ENCODE data around the gene SAMD13. TPM values are rescaled to one million over a fixed set of nuclear protein-coding genes. Genes with fewer than 3 reads are reported as not detected.

Gene SAMD13
- total and polyA plus RNA-seq, 4 experiments from 2014 or later = 0.22 TPM; not detected in 3

DNA sequence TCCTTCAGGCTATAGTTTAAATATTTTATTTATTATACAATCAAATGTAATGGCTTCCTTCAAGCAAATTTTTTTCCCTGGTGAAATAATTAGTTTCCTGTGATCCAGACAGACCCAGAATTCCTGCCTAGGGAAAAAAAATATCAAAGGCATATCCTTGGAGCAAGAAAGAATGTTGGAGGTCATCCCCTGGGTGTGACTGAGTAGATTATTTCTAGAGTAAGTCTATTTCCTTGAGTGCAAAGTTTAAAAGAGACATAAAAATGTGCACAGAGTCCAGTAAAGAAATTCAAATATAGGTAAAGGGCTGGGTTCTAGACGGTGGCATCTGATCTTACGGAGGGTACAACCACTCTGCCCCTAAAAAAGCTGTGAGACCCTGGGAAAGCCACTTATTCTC, 32.2 kb upstream of the SAMD13 start:
- CTCF ChIA-PET (ENCODE audit: partially characterized antibody) = no interaction called here
- peaks cover 5 to 11% (median 9%) of the 10 kb centered on the region in 4 donors for H3K4me1 Mint-ChIP-seq
- no peak overlapping the region for H3K4me3 Mint-ChIP-seq
- H3K36me3 Mint-ChIP-seq = no peaks in the 10 kb centered on the region
- no peaks in the 10 kb centered on the region for H3K9me3 ChIP-seq (ENCODE audit: control insufficient read depth in 1 of 2, low read length in 2 of 2)
- intact Hi-C loops (cut with micrococcal nuclease) = no loop called here
- no peaks in the 10 kb centered on the region for H3K27me3 ChIP-seq (ENCODE audit: insufficient read depth, low read length)
- peaks cover 0 to 5% of the 10 kb centered on the region in 2 donors for H3K27me3 Mint-ChIP-seq
- H3K36me3 ChIP-seq (ENCODE audit: insufficient read depth, low read length) = no peaks in the 10 kb centered on the region
- no peak for DNase-seq
- POLR2A ChIA-PET (ENCODE audit: partially characterized antibody) = no interaction called here
- peaks cover 0 to 2% (median 0%) of the 10 kb centered on the region in 8 donors for H3K9me3 Mint-ChIP-seq
- no peak overlapping the region for H3K4me3 ChIP-seq (ENCODE audit: low read length in 2 of 2)
- no peak overlapping the region for H3K27ac ChIP-seq (ENCODE audit: low read depth, low read length)
- peaks cover 7% of the 10 kb centered on the region for H3K4me1 ChIP-seq (ENCODE audit: insufficient read depth, low read length)
- no peak overlapping the region for H3K27ac Mint-ChIP-seq

GRCh38 chr1:84271441-84272151, 29.9 kb upstream of the SAMD13 start:
- H3K9me3 ChIP-seq (ENCODE audit: control insufficient read depth in 1 of 2, low read length in 2 of 2) = no peaks in the 10 kb centered on the region
- Mint-ChIP-seq H3K36me3 (no peaks in the 10 kb centered on the region), H3K4me3 (peak overlapping the region in 6 of 8 donors; percentile 10 to 79 (median 34)), H3K27me3 (peaks cover 0 to 4% of the 10 kb centered on the region in 2 donors), H3K9me3 (peaks cover 0 to 2% (median 0%) of the 10 kb centered on the region in 8 donors), H3K27ac (peak overlapping the region in 3 of 7 donors; percentile 83 to 86 (median 85)), H3K4me1 (peaks cover 5 to 11% (median 9%) of the 10 kb centered on the region in 4 donors)
- intact Hi-C loops (cut with micrococcal nuclease) = no loop called here
- H3K36me3 ChIP-seq (ENCODE audit: insufficient read depth, low read length) = no peaks in the 10 kb centered on the region
- CTCF ChIA-PET (ENCODE audit: partially characterized antibody) = interaction anchor here (1.0 kb wide), 1 partner anchor 128 kb away, joined by 3 read pairs; the partner anchor contains the start of gene PRKACB
- H3K27me3 ChIP-seq (ENCODE audit: insufficient read depth, low read length) = no peaks in the 10 kb centered on the region
- POLR2A ChIA-PET (ENCODE audit: partially characterized antibody) = no interaction called here
- H3K4me1 ChIP-seq (ENCODE audit: insufficient read depth, low read length) = peaks cover 7% of the 10 kb centered on the region
- peak in 1 of 5 donors; percentile 12 for DNase-seq
- H3K27ac ChIP-seq (ENCODE audit: low read depth, low read length) = no peak overlapping the region
- no peak overlapping the region for H3K4me3 ChIP-seq (ENCODE audit: low read length in 2 of 2)

DNA sequence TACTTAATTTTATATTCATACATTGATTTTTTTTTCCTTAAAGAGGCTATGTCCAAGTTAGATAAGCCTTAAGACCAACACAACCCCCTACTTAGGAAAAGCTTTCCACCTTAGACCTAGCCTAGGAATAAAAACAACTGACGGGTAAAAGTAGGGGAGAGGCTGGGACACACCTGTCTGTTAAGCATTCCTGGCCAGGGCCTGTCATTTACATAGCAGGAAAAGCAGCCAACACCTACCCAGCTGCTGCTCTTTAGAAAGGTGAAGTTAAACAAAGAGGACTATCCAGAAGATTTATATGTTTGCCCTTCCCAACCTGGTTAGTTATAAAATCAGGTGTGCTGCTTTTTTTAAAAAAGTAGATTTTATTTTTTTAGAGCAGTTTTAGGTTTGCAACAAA, 29.1 kb upstream of the SAMD13 start:
- Histone ChIP-seq H3K36me3 (ENCODE audit: insufficient read depth, low read length) (no peaks in the 10 kb centered on the region), H3K27me3 (ENCODE audit: insufficient read depth, low read length) (no peaks in the 10 kb centered on the region), H3K4me3 (ENCODE audit: low read length in 2 of 2) (no peak overlapping the region), H3K4me1 (ENCODE audit: insufficient read depth, low read length) (peaks cover 7% of the 10 kb centered on the region), H3K27ac (ENCODE audit: low read depth, low read length) (no peak overlapping the region), H3K9me3 (ENCODE audit: control insufficient read depth in 1 of 2, low read length in 2 of 2) (no peaks in the 10 kb centered on the region)
- Mint-ChIP-seq H3K27me3 (peaks cover 0 to 2% of the 10 kb centered on the region in 2 donors), H3K4me1 (peaks cover 5 to 11% (median 9%) of the 10 kb centered on the region in 4 donors), H3K27ac (peak overlapping the region in 1 of 7 donors; percentile 18), H3K9me3 (peaks cover 0 to 5% (median 0%) of the 10 kb centered on the region in 8 donors), H3K36me3 (no peaks in the 10 kb centered on the region), H3K4me3 (no peak overlapping the region)
- POLR2A ChIA-PET (ENCODE audit: partially characterized antibody) = no interaction called here
- intact Hi-C loops (cut with micrococcal nuclease) = no loop called here
- no peak for DNase-seq
- CTCF ChIA-PET (ENCODE audit: partially characterized antibody) = no interaction called here

GRCh38 chr1:84277343-84278059, 24.0 kb upstream of the SAMD13 start:
- ChIA-PET CTCF (ENCODE audit: partially characterized antibody) (no interaction called here), POLR2A (ENCODE audit: partially characterized antibody) (no interaction called here)
- H3K9me3 Mint-ChIP-seq = peaks cover 0 to 5% (median 0%) of the 10 kb centered on the region in 8 donors
- no peak overlapping the region for H3K27ac Mint-ChIP-seq
- intact Hi-C loops (cut with micrococcal nuclease) = no loop called here
- H3K4me3 Mint-ChIP-seq = no peak overlapping the region
- Histone ChIP-seq H3K27me3 (ENCODE audit: insufficient read depth, low read length) (no peaks in the 10 kb centered on the region), H3K36me3 (ENCODE audit: insufficient read depth, low read length) (no peaks in the 10 kb centered on the region), H3K4me1 (ENCODE audit: insufficient read depth, low read length) (no peaks in the 10 kb centered on the region), H3K9me3 (ENCODE audit: control insufficient read depth in 1 of 2, low read length in 2 of 2) (no peaks in the 10 kb centered on the region), H3K4me3 (ENCODE audit: low read length in 2 of 2) (no peak overlapping the region), H3K27ac (ENCODE audit: low read depth, low read length) (no peak overlapping the region)
- H3K27me3 Mint-ChIP-seq = peaks cover 0 to 4% of the 10 kb centered on the region in 2 donors
- no peak for DNase-seq
- no peaks in the 10 kb centered on the region for H3K4me1 Mint-ChIP-seq
- H3K36me3 Mint-ChIP-seq = no peaks in the 10 kb centered on the region

GRCh38 chr1:84278905-84279304, 22.6 kb upstream of the SAMD13 start:
- Mint-ChIP-seq H3K4me3 (no peak overlapping the region), H3K36me3 (no peaks in the 10 kb centered on the region), H3K27ac (no peak overlapping the region), H3K9me3 (peaks cover 0 to 5% (median 0%) of the 10 kb centered on the region in 8 donors), H3K4me1 (no peaks in the 10 kb centered on the region), H3K27me3 (peaks cover 4 to 5% of the 10 kb centered on the region in 2 donors)
- no peak overlapping the region for H3K4me3 ChIP-seq (ENCODE audit: low read length in 2 of 2)
- H3K27me3 ChIP-seq (ENCODE audit: insufficient read depth, low read length) = no peaks in the 10 kb centered on the region
- H3K9me3 ChIP-seq (ENCODE audit: control insufficient read depth in 1 of 2, low read length in 2 of 2) = no peaks in the 10 kb centered on the region
- H3K27ac ChIP-seq (ENCODE audit: low read depth, low read length) = no peak overlapping the region
- no peaks in the 10 kb centered on the region for H3K36me3 ChIP-seq (ENCODE audit: insufficient read depth, low read length)
- ChIA-PET CTCF (ENCODE audit: partially characterized antibody) (no interaction called here), POLR2A (ENCODE audit: partially characterized antibody) (no interaction called here)
- no peaks in the 10 kb centered on the region for H3K4me1 ChIP-seq (ENCODE audit: insufficient read depth, low read length)
- intact Hi-C loops (cut with micrococcal nuclease) = no loop called here
- no peak for DNase-seq

GRCh38 chr1:84280912-84281311, 20.6 kb upstream of the SAMD13 start:
- DNase-seq = no peak
- H3K27me3 Mint-ChIP-seq = peaks cover 12 to 15% of the 10 kb centered on the region in 2 donors
- no peak overlapping the region for H3K4me3 ChIP-seq (ENCODE audit: low read length in 2 of 2)
- no peak overlapping the region for H3K4me3 Mint-ChIP-seq
- H3K27ac ChIP-seq (ENCODE audit: low read depth, low read length) = no peak overlapping the region
- H3K27ac Mint-ChIP-seq = no peak overlapping the region
- ChIA-PET POLR2A (ENCODE audit: partially characterized antibody) (interaction anchor here (1.8 kb wide), 1 partner anchor 17 kb away, joined by 4 read pairs; no protein-coding TSS in a partner anchor), CTCF (ENCODE audit: partially characterized antibody) (no interaction called here)
- H3K4me1 ChIP-seq (ENCODE audit: insufficient read depth, low read length) = no peaks in the 10 kb centered on the region
- peaks cover 0 to 3% of the 10 kb centered on the region in 2 donors for H3K36me3 Mint-ChIP-seq
- no peaks in the 10 kb centered on the region for H3K36me3 ChIP-seq (ENCODE audit: insufficient read depth, low read length)
- no peaks in the 10 kb centered on the region for H3K27me3 ChIP-seq (ENCODE audit: insufficient read depth, low read length)
- H3K9me3 Mint-ChIP-seq = peaks cover 0 to 7% (median 4%) of the 10 kb centered on the region in 8 donors
- H3K9me3 ChIP-seq (ENCODE audit: control insufficient read depth in 1 of 2, low read length in 2 of 2) = no peaks in the 10 kb centered on the region
- no peaks in the 10 kb centered on the region for H3K4me1 Mint-ChIP-seq
- intact Hi-C loops (cut with micrococcal nuclease) = no loop called here

DNA sequence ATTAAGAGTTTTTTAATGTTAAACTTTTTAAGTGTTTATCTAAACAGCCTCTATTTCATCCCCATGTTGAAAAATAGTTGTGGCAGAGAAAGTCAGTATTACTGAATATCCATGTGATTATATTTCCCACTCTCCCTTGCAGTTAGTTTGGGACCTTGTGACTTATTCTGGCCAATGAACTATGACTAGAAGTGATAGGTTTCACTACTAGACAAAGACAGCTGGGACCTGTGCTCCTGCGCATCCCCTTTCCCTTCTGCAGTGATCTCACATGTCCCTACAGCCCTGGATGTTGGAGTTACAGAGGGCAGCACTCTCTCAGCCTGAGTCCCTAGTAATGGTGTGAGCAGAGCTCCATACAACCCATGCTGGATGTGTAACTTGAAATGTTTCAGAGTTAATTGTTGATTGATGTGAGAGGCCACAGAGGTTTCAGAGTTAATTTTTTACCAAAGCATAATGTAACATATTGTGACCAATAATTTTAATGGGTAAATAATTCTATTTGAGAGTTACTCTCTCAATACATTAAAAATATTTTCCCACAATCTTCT, 18.7 kb upstream of the SAMD13 start:
- no peak overlapping the region for H3K4me3 ChIP-seq (ENCODE audit: low read length in 2 of 2)
- Mint-ChIP-seq H3K27me3 (peaks cover 14 to 15% of the 10 kb centered on the region in 2 donors), H3K36me3 (peaks cover 5 to 8% of the 10 kb centered on the region in 2 donors), H3K27ac (no peak overlapping the region), H3K9me3 (peaks cover 0 to 25% (median 21%) of the 10 kb centered on the region in 8 donors), H3K4me3 (no peak overlapping the region), H3K4me1 (no peaks in the 10 kb centered on the region)
- intact Hi-C loops (cut with micrococcal nuclease) = no loop called here
- DNase-seq = no peak
- no peak overlapping the region for H3K27ac ChIP-seq (ENCODE audit: low read depth, low read length)
- CTCF ChIA-PET (ENCODE audit: partially characterized antibody) = no interaction called here
- no peaks in the 10 kb centered on the region for H3K4me1 ChIP-seq (ENCODE audit: insufficient read depth, low read length)
- no peaks in the 10 kb centered on the region for H3K9me3 ChIP-seq (ENCODE audit: control insufficient read depth in 1 of 2, low read length in 2 of 2)
- POLR2A ChIA-PET (ENCODE audit: partially characterized antibody) = no interaction called here
- H3K27me3 ChIP-seq (ENCODE audit: insufficient read depth, low read length) = no peaks in the 10 kb centered on the region
- no peaks in the 10 kb centered on the region for H3K36me3 ChIP-seq (ENCODE audit: insufficient read depth, low read length)

Measured in CD4-positive, alpha-beta memory T cell (primary cell).